Measurements from ENCODE around the gene USP48. TPM values are rescaled to one million over a fixed set of nuclear protein-coding genes. Genes with fewer than 3 reads are reported as not detected.

USP48 gene
- total RNA-seq, 1 experiment from 2014 or later, result 84.8 TPM

DNA sequence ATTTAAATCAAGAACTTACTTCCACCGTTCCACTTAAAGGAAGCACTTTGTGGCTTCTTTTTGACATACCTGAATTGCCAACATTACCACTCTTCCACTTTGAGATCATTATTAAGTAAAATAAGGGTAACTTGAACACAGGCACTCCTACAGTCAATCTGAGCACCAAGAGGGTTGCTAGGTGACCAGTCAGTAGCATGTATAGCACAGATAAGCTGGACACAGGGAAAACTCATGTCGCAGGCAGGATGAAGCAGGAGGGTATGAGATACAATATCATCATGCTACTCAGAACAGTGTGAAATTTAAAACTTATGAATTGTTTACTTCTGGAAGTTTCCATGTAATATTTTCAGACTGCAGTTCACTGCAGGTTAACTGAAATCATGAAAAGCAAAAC is 66.8 kb downstream of the USP48 start:
- H3K14ac ChIP-seq (ENCODE audit: insufficient read depth, low read length), result no peak overlapping the region
- H4K20me1 ChIP-seq (ENCODE audit: control insufficient read depth, insufficient read depth, insufficient read length), result no peaks in the 10 kb centered on the region
- no peak overlapping the region for H2BK12ac ChIP-seq (ENCODE audit: insufficient read length, low read depth, low read length)
- no peak overlapping the region for H3T11ph ChIP-seq (ENCODE audit: low read length)
- Mint-ChIP-seq H3K36me3 (ENCODE audit: insufficient read depth in 1 of 3, low read depth in 3 of 3) (peaks cover 31 to 82% (median 62%) of the 10 kb centered on the region in 3 experiments), H3K9me3 (no peaks in the 10 kb centered on the region), H3K27ac (peak overlapping the region in 1 of 3 experiments; percentile 4; a peak in 1 of 7 replicates), H3K27me3 (ENCODE audit: low read depth) (no peaks in the 10 kb centered on the region), H3K4me1 (no peaks in the 10 kb centered on the region), H3K4me3 (no peak overlapping the region)
- no peak overlapping the region for H3K56ac ChIP-seq (ENCODE audit: insufficient read length, low read depth, low read length)
- H3K79me1 ChIP-seq (ENCODE audit: insufficient read depth, low read depth, low read length, poor library complexity, severe bottlenecking), result no peaks in the 10 kb centered on the region
- no peak overlapping the region for H2AK5ac ChIP-seq (ENCODE audit: insufficient read length, low read length)
- H4K91ac ChIP-seq (ENCODE audit: insufficient read length, low read depth, low read length), result no peak overlapping the region
- H2BK20ac ChIP-seq (ENCODE audit: low read depth, low read length, poor library complexity, severe bottlenecking), result no peak overlapping the region
- no peak overlapping the region for H2BK15ac ChIP-seq (ENCODE audit: low read depth, low read length)
- H2BK120ac ChIP-seq (ENCODE audit: low read depth, low read length, poor library complexity, severe bottlenecking), result no peak overlapping the region
- H3K23ac ChIP-seq (ENCODE audit: insufficient read length, low read depth, low read length), result no peak overlapping the region
- H3K4me2 ChIP-seq (ENCODE audit: insufficient read depth, insufficient read length, low read length), result no peak overlapping the region
- H4K8ac ChIP-seq (replicated peaks; ENCODE audit: insufficient read length, low read depth, low read length), result no peak overlapping the region
- H3K27me3 ChIP-seq (ENCODE audit: insufficient read depth, low read length), result no peaks in the 10 kb centered on the region
- H3K27ac ChIP-seq (ENCODE audit: insufficient read length, low read depth, low read length), result no peak overlapping the region
- no peak overlapping the region for H2AFZ ChIP-seq (ENCODE audit: low read length)
- H3K4me1 ChIP-seq (ENCODE audit: insufficient read depth, low read length), result no peaks in the 10 kb centered on the region
- H3K4ac ChIP-seq (ENCODE audit: low read depth, low read length), result no peak overlapping the region
- no peaks in the 10 kb centered on the region for H3K79me2 ChIP-seq (ENCODE audit: insufficient read depth, low read length)
- no peaks in the 10 kb centered on the region for H3K23me2 ChIP-seq (ENCODE audit: insufficient read length, low read depth, low read length, poor library complexity, severe bottlenecking)
- no peaks in the 10 kb centered on the region for H3K9me3 ChIP-seq (ENCODE audit: control insufficient read depth, low read depth, low read length)
- TF ChIP-seq, protein P1, sequence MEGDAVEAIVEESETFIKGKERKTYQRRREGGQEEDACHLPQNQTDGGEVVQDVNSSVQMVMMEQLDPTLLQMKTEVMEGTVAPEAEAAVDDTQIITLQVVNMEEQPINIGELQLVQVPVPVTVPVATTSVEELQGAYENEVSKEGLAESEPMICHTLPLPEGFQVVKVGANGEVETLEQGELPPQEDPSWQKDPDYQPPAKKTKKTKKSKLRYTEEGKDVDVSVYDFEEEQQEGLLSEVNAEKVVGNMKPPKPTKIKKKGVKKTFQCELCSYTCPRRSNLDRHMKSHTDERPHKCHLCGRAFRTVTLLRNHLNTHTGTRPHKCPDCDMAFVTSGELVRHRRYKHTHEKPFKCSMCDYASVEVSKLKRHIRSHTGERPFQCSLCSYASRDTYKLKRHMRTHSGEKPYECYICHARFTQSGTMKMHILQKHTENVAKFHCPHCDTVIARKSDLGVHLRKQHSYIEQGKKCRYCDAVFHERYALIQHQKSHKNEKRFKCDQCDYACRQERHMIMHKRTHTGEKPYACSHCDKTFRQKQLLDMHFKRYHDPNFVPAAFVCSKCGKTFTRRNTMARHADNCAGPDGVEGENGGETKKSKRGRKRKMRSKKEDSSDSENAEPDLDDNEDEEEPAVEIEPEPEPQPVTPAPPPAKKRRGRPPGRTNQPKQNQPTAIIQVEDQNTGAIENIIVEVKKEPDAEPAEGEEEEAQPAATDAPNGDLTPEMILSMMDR (conservative IDR thresholded peaks at IDR 0.05), result no peak
- H3K9ac ChIP-seq (ENCODE audit: extremely low read depth, insufficient read length, low read length), result no peak overlapping the region
- no peak overlapping the region for H2BK5ac ChIP-seq (ENCODE audit: insufficient read length, low read length)
- DNase-seq, result no peak
- no peak overlapping the region for H3K18ac ChIP-seq (ENCODE audit: insufficient read length, low read depth, low read length)
- WGBS (ENCODE audit: extremely low coverage, insufficient read length, low lambda C conversion rate), result no CpG with 5 or more reads among the region's 2 CpGs
- no peak overlapping the region for H4K5ac ChIP-seq (ENCODE audit: insufficient read length, low read depth, low read length)
